ENCODE measurements around the gene PRKCE. TPM values are rescaled to one million over a fixed set of nuclear protein-coding genes. Genes with fewer than 3 reads are reported as not detected.

The PRKCE gene
- total and polyA plus RNA-seq, 2 donors (not counting 3 experiments of a cell fraction or from before 2014, with no cell fraction given), result 27.9 to 33.9 TPM

GRCh38 chr2:45894211-45894610, 242.7 kb downstream of the PRKCE start:
- intact Hi-C loops (cut with micrococcal nuclease), result no loop called here
- ChIA-PET CTCF (interaction anchor here (1.3 kb wide), 1 partner anchor 13 kb away, joined by 3 read pairs; no protein-coding TSS in a partner anchor), POLR2A (no interaction called here)
- no peaks in the 10 kb centered on the region for H3K36me3 ChIP-seq (ENCODE audit: control insufficient read depth in 2 of 2, extremely low read depth in 1 of 2, insufficient read depth in 2 of 2, low read length in 2 of 2)
- no peaks in the 10 kb centered on the region for H3K9me3 ChIP-seq (replicated peaks; ENCODE audit: control insufficient read depth, insufficient read depth, low read length)
- DNase-seq (ENCODE audit: low read depth, low spot score) (no peak), FAIRE-seq (no peak)
- BruUV-seq (replicated peaks), result no TSS peak
- no peak overlapping the region for H3K4me3 ChIP-seq (replicated peaks in 1 of 3; ENCODE audit: insufficient read depth in 1 of 3, low read depth in 1 of 3, low read length in 3 of 3)
- no peak overlapping the region for H3K27ac ChIP-seq (ENCODE audit: insufficient read depth, low read depth, low read length)
- H2AFZ ChIP-seq (ENCODE audit: low read depth, low read length), result no peak overlapping the region
- H4K20me1 ChIP-seq (replicated peaks; ENCODE audit: control insufficient read depth, extremely low read depth, insufficient read depth, low read length), result no peaks in the 10 kb centered on the region
- no peaks in the 10 kb centered on the region for H3K9me1 ChIP-seq (replicated peaks; ENCODE audit: control insufficient read depth, extremely low read depth, insufficient read depth, low read length)
- H3K9ac ChIP-seq (replicated peaks; ENCODE audit: extremely low read depth, insufficient read depth, low read length), result no peak overlapping the region
- H3K4me1 ChIP-seq (ENCODE audit: control insufficient read depth, extremely low read depth, insufficient read depth, low read length), result no peaks in the 10 kb centered on the region
- no peak overlapping the region for H3K4me2 ChIP-seq (ENCODE audit: insufficient read depth, low read length)
- no peaks in the 10 kb centered on the region for H3K27me3 ChIP-seq (ENCODE audit: control insufficient read depth in 2 of 2, insufficient read depth in 2 of 2, low read length in 2 of 2)
- TF ChIP-seq JUN (IDR thresholded peaks at IDR 0.05; ENCODE audit: borderline replicate concordance, insufficient read depth, insufficient read length, low read depth) (no peak), MYC (IDR thresholded peaks at IDR 0.05; ENCODE audit: low read depth, low read length) (no peak), GATA2 (IDR thresholded peaks at IDR 0.05; ENCODE audit: insufficient read depth, insufficient read length, low read depth, low read length) (no peak), FOS (IDR thresholded peaks at IDR 0.05; ENCODE audit: borderline replicate concordance, insufficient read depth, low read length) (no peak), EZH2 (IDR thresholded peaks at IDR 0.05; ENCODE audit: borderline replicate concordance, low read depth, low read length, severe bottlenecking) (no peak), MAX (IDR thresholded peaks at IDR 0.05; ENCODE audit: insufficient read depth, insufficient read length) (no peak), POLR2A (IDR thresholded peaks at IDR 0.05; ENCODE audit: low read depth, low read length) (no peak), CTCF (IDR thresholded peaks at IDR 0.05; ENCODE audit: extremely low read depth in 1 of 2, insufficient read depth in 1 of 2, low read depth in 1 of 2, low read length in 2 of 2) (no peak), POLR2AphosphoS5 (IDR thresholded peaks at IDR 0.05; ENCODE audit: insufficient read depth, low read depth, low read length) (no peak)
- dilution Hi-C loops (cut with MboI; ENCODE audit: extremely low pct_ligation_motif_present, low sequenced_read_pairs), result no loop called here
- no peaks in the 10 kb centered on the region for H3K79me2 ChIP-seq (ENCODE audit: control insufficient read depth, insufficient read depth, low read length)
